Liver (tissue), 9 donors: Measurements from ENCODE around the gene TRPC4AP. TPM values are rescaled to one million over a fixed set of nuclear protein-coding genes. Genes with fewer than 3 reads are reported as not detected.
"Not testable (repeated sequence)": the region's sequence is repeated elsewhere in the genome, so short reads cannot be mapped to it uniquely, and the experiment has no call there.

Experiments used
- DNase-seq: peaks from one replicate; pipeline ENCODE4 v3.0.0-alpha.2; 2017; ENCODE audit warnings: low spot score
- H3K27ac ChIP-seq, 2 donors: one replicate each; pipeline ENCODE4 v1.7.0; 2013; ENCODE audit warnings: inconsistent platforms in 2 of 2, low read length in 2 of 2, control low read depth in 1 of 2, low read depth in 1 of 2, mild to moderate bottlenecking in 1 of 2
- H3K27me3 ChIP-seq, 4 donors: one replicate each; pipeline versions ENCODE4 v1.6.1 to v1.7.0; 2013; ENCODE audit warnings: low read length in 3 of 4, inconsistent platforms in 1 of 4, mild to moderate bottlenecking in 1 of 4, moderate library complexity in 1 of 4; ENCODE audit not compliant: control insufficient read depth in 4 of 4, insufficient read depth in 4 of 4
- H3K36me3 ChIP-seq, 4 donors: one replicate each; pipeline versions ENCODE4 v1.6.1 to v1.7.0; 2013; ENCODE audit warnings: low read length in 3 of 4, mild to moderate bottlenecking in 3 of 4, low read depth in 1 of 4, moderate library complexity in 1 of 4; ENCODE audit not compliant: control insufficient read depth in 4 of 4, insufficient read depth in 3 of 4
- H3K4me1 ChIP-seq, 4 donors: one replicate each; pipeline versions ENCODE4 v1.6.1 to v1.7.0; 2013; ENCODE audit warnings: low read length in 3 of 4, mild to moderate bottlenecking in 3 of 4, moderate library complexity in 1 of 4; ENCODE audit not compliant: control insufficient read depth in 4 of 4, insufficient read depth in 4 of 4
- H3K4me3 ChIP-seq, 3 donors: one replicate each; pipeline versions ENCODE4 v1.6.1 to v1.7.0; 2013; ENCODE audit warnings: low read length in 3 of 3, control low read depth in 1 of 3, low read depth in 1 of 3, mild to moderate bottlenecking in 1 of 3
- H3K9ac ChIP-seq, 2 donors: one replicate each; pipeline ENCODE4 v1.7.0; 2013; ENCODE audit warnings: low read length in 2 of 2, mild to moderate bottlenecking in 2 of 2, moderate library complexity in 2 of 2, control low read depth in 1 of 2, low read depth in 1 of 2
- H3K9me3 ChIP-seq, 4 donors: one replicate each; pipeline versions ENCODE4 v1.6.1 to v1.7.0; 2013; ENCODE audit warnings: low read length in 3 of 4; ENCODE audit not compliant: control insufficient read depth in 4 of 4
- EGR1 ChIP-seq, 2 donors: IDR thresholded peaks; 2 replicates each; pipeline ENCODE4 v1.6.1; 2016 to 2018; ENCODE audit warnings: antibody characterized with exemption in 2 of 2, low read depth in 2 of 2
- FOXA1 ChIP-seq: IDR thresholded peaks from 2 replicates; pipeline ENCODE4 v1.6.1; 2016; ENCODE audit warnings: antibody characterized with exemption
- FOXA2 ChIP-seq: IDR thresholded peaks from 2 replicates; pipeline ENCODE4 v1.6.1; 2016; ENCODE audit warnings: antibody characterized with exemption
- GABPA ChIP-seq, 2 donors: IDR thresholded peaks in 1 of 2; conservative IDR thresholded peaks in 1 of 2; 2 replicates each; pipeline ENCODE4 v1.6.1; 2016; ENCODE audit warnings: antibody characterized with exemption in 2 of 2, mild to moderate bottlenecking in 1 of 2, moderate library complexity in 1 of 2
- HNF4A ChIP-seq, 2 donors: conservative IDR thresholded peaks; 2 replicates each; pipeline ENCODE4 v1.6.1; 2016; ENCODE audit warnings: antibody characterized with exemption in 2 of 2, mild to moderate bottlenecking in 2 of 2
- HNF4G ChIP-seq: IDR thresholded peaks from 2 replicates; pipeline ENCODE4 v1.6.1; 2016; ENCODE audit warnings: antibody characterized with exemption
- JUND ChIP-seq, 2 donors: IDR thresholded peaks; 2 replicates each; pipeline ENCODE4 v1.6.1; 2016; ENCODE audit warnings: antibody characterized with exemption in 2 of 2
- NR2F2 ChIP-seq: IDR thresholded peaks from 2 replicates; pipeline ENCODE4 v1.6.1; 2016; ENCODE audit warnings: antibody characterized with exemption
- RAD21 ChIP-seq, 2 donors: IDR thresholded peaks; 2 replicates each; pipeline ENCODE4 v1.6.1; 2016; ENCODE audit warnings: antibody characterized with exemption in 2 of 2, mild to moderate bottlenecking in 2 of 2
- SP1 ChIP-seq: IDR thresholded peaks from 2 replicates; pipeline ENCODE4 v1.6.1; 2018; ENCODE audit warnings: antibody characterized with exemption, mild to moderate bottlenecking
- TAF1 ChIP-seq: conservative IDR thresholded peaks from 2 replicates; pipeline ENCODE4 v1.6.1; 2016; ENCODE audit warnings: antibody characterized with exemption, mild to moderate bottlenecking
- YY1 ChIP-seq: IDR thresholded peaks from 2 replicates; pipeline ENCODE4 v1.6.1; 2016; ENCODE audit warnings: antibody characterized with exemption, mild to moderate bottlenecking
- WGBS: extraction: QIAGEN DNeasy Blood & Tissue Kit; methylation state at CpG from one replicate; pipeline ENCODE4 v1.1.7; 2013; 5-methylcytosine and 5-hydroxymethylcytosine counted together
- polyA plus RNA-seq, 2 donors: library from polyadenylated mRNA; stranded (reverse) in 1 of 2; unstranded in 1 of 2; fragments of 200-250 nt in 1 of 2; fragments of >200 nt in 1 of 2; fragmentation: Nextera tagmentation in 1 of 2; extraction: Ambion mirVana in 1 of 2; gene quantifications; one replicate each; pipeline versions ENCODE4 v1.2.1 to v1.2.3, GENCODE V29; 2013 to 2015
- total RNA-seq, 2 donors: library from RNA; depleted of rRNA; stranded (reverse); fragments of >200 nt; gene quantifications; one replicate each; pipeline ENCODE4 v1.2.3, GENCODE V29; 2014
- TF ChIP-seq, protein P1 (sequence below): fragments of 150-350 bp; IDR thresholded peaks from 2 replicates; pipeline ENCODE4 v1.5.1; 2017; ENCODE audit warnings: improper control_type of control experiment, low read depth, low read length; ENCODE audit not compliant: missing input control
- TF ChIP-seq, protein P2 (sequence below): IDR thresholded peaks from 2 replicates; pipeline ENCODE4 v1.6.1; 2016; ENCODE audit warnings: antibody characterized with exemption
- TF ChIP-seq, protein P3 (sequence below): IDR thresholded peaks from 2 replicates; pipeline ENCODE4 v1.6.1; 2016; ENCODE audit warnings: antibody characterized with exemption, mild to moderate bottlenecking
- TF ChIP-seq, protein P4 (sequence below): IDR thresholded peaks from 2 replicates; pipeline ENCODE4 v1.6.1; 2016; ENCODE audit warnings: antibody characterized with exemption
- TF ChIP-seq, protein P5 (sequence below): IDR thresholded peaks from 2 replicates; pipeline ENCODE4 v1.6.1; 2016; ENCODE audit warnings: antibody characterized with exemption
- donor health status: healthy.
- donor health status: healthy.
- donor health status: healthy.
- donor health status: healthy.
- donor health status: healthy.

Gene TRPC4AP
- total and polyA plus RNA-seq, 4 donors, result 26.3 to 57.2 (median 33.8) TPM

DNA sequence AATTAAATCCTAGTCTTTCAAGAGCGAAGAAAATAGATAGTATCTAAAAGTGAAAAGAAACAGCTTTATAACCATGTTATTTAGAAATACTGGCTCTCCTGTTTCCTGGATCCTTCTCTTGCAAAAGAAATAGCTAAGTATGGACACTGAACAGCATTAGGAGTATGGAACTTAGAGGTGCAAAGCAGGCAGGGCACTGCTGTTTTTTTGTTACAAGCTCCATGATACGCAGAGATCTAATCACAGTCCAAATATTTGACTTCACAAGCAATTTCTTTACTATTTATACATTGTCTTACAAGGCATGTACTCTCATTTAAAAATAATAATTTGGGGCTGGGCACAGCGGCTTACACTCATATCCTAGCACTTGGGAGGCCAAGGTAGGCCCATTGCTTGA is 7.6 kb downstream of the TRPC4AP start:
- H3K9ac ChIP-seq, result no peak overlapping the region
- DNase-seq, result no peak
- 80% methylated on average over 3 of the region's 3 CpGs for WGBS
- no peaks in the 10 kb centered on the region for H3K27me3 ChIP-seq
- no peak overlapping the region for H3K4me3 ChIP-seq
- H3K4me1 ChIP-seq, result peaks cover 4 to 8% (median 6%) of the 10 kb centered on the region in 4 donors
- no peaks in the 10 kb centered on the region for H3K9me3 ChIP-seq
- no peaks in the 10 kb centered on the region for H3K36me3 ChIP-seq
- H3K27ac ChIP-seq, result no peak overlapping the region
- TF ChIP-seq, protein P1, sequence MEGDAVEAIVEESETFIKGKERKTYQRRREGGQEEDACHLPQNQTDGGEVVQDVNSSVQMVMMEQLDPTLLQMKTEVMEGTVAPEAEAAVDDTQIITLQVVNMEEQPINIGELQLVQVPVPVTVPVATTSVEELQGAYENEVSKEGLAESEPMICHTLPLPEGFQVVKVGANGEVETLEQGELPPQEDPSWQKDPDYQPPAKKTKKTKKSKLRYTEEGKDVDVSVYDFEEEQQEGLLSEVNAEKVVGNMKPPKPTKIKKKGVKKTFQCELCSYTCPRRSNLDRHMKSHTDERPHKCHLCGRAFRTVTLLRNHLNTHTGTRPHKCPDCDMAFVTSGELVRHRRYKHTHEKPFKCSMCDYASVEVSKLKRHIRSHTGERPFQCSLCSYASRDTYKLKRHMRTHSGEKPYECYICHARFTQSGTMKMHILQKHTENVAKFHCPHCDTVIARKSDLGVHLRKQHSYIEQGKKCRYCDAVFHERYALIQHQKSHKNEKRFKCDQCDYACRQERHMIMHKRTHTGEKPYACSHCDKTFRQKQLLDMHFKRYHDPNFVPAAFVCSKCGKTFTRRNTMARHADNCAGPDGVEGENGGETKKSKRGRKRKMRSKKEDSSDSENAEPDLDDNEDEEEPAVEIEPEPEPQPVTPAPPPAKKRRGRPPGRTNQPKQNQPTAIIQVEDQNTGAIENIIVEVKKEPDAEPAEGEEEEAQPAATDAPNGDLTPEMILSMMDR, result no peak
- TF ChIP-seq YY1 (no peak), NR2F2 (no peak)
- TF ChIP-seq, protein P2, sequence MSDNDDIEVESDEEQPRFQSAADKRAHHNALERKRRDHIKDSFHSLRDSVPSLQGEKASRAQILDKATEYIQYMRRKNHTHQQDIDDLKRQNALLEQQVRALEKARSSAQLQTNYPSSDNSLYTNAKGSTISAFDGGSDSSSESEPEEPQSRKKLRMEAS, result no peak

DNA sequence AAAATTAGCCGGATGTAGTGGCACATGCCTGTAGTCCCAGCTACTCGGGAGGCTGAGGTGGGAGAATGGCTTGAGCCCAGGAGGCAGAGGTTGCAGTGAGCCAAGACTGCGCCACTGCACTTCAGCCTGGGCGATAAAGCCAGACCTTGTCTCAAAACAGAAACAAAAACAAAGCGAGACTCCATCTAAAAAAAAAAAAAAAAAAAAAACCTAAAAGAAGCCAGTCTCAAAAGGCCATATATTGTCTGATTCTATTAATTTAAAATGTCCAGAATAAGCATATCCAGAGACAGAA is 12.3 kb downstream of the TRPC4AP start:
- H3K27ac ChIP-seq, H3K4me3 ChIP-seq, H3K9me3 ChIP-seq, DNase-seq, H3K9ac ChIP-seq, H3K27me3 ChIP-seq: not testable (repeated sequence)
- peaks cover 4 to 17% (median 6%) of the 10 kb centered on the region in 4 donors for H3K4me1 ChIP-seq
- WGBS, result 53% methylated on average over 5 of the region's 5 CpGs
- H3K36me3 ChIP-seq, result peaks cover 1 to 12% (median 7%) of the 10 kb centered on the region in 4 donors

DNA sequence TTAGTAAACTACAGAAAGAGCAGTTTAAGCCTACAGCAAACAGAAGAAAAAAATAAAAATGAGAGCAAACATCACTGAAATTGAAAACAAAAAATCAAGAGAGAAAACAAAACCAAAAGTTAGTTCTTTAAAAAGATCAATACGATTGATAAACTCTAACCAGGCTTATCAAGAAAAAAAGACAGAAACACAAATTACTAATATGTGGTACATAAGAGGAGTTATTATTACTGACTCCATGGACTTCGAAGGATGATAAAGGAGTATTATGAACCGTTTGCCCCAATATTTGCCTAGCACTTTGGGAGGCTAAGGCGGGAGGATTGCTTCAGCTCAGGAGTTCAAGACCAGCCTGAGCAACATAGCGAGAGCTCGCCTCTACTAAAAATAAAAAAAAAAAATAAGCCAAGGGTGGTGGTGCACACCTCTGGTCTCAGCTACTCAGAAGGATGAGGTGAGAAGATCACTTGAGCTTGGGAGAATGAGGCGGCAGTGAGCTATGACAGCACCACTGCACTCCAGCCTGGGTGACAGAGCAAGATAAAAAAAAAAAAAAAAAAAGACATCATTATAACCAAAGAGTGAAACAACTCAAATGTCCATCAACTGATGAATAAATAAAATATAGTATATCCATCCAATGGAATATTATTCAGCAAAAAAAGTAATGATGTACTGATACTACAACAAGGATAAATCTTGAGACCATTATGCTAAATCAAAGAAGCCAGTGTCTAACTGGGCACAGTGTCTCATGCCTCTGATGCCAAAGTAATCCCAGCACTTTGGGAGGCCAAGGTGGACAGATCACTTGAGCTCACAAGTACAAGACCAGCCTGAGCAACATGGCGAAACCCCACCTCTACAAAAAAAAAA is 12.9 kb downstream of the TRPC4AP start:
- no peaks in the 10 kb centered on the region for H3K27me3 ChIP-seq
- no peaks in the 10 kb centered on the region for H3K9me3 ChIP-seq
- peaks cover 1 to 12% (median 7%) of the 10 kb centered on the region in 4 donors for H3K36me3 ChIP-seq
- no peak overlapping the region for H3K4me3 ChIP-seq
- no peak overlapping the region for H3K9ac ChIP-seq
- H3K4me1 ChIP-seq, result peaks cover 4 to 17% (median 6%) of the 10 kb centered on the region in 4 donors
- no peak for DNase-seq
- no peak overlapping the region for H3K27ac ChIP-seq
- 74% methylated on average over 8 of the region's 8 CpGs for WGBS
- TF ChIP-seq YY1 (no peak), EGR1 (IDR thresholded peaks at IDR 0.05; ENCODE audit: low read depth in 2 of 2) (no peak), SP1 (no peak), FOXA2 (no peak), RAD21 (IDR thresholded peaks at IDR 0.05) (no peak), HNF4A (conservative IDR thresholded peaks at IDR 0.05) (no peak), HNF4G (no peak), GABPA (IDR thresholded peaks at IDR 0.05 in 1 of 2, conservative IDR thresholded peaks at IDR 0.05 in 1 of 2) (no peak), FOXA1 (no peak), TAF1 (no peak), JUND (IDR thresholded peaks at IDR 0.05) (no peak)
- TF ChIP-seq, protein P1, result no peak
- TF ChIP-seq, protein P3, sequence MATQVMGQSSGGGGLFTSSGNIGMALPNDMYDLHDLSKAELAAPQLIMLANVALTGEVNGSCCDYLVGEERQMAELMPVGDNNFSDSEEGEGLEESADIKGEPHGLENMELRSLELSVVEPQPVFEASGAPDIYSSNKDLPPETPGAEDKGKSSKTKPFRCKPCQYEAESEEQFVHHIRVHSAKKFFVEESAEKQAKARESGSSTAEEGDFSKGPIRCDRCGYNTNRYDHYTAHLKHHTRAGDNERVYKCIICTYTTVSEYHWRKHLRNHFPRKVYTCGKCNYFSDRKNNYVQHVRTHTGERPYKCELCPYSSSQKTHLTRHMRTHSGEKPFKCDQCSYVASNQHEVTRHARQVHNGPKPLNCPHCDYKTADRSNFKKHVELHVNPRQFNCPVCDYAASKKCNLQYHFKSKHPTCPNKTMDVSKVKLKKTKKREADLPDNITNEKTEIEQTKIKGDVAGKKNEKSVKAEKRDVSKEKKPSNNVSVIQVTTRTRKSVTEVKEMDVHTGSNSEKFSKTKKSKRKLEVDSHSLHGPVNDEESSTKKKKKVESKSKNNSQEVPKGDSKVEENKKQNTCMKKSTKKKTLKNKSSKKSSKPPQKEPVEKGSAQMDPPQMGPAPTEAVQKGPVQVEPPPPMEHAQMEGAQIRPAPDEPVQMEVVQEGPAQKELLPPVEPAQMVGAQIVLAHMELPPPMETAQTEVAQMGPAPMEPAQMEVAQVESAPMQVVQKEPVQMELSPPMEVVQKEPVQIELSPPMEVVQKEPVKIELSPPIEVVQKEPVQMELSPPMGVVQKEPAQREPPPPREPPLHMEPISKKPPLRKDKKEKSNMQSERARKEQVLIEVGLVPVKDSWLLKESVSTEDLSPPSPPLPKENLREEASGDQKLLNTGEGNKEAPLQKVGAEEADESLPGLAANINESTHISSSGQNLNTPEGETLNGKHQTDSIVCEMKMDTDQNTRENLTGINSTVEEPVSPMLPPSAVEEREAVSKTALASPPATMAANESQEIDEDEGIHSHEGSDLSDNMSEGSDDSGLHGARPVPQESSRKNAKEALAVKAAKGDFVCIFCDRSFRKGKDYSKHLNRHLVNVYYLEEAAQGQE, result no peak
- TF ChIP-seq, protein P4, sequence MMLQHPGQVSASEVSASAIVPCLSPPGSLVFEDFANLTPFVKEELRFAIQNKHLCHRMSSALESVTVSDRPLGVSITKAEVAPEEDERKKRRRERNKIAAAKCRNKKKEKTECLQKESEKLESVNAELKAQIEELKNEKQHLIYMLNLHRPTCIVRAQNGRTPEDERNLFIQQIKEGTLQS, result no peak
- TF ChIP-seq, protein P5, sequence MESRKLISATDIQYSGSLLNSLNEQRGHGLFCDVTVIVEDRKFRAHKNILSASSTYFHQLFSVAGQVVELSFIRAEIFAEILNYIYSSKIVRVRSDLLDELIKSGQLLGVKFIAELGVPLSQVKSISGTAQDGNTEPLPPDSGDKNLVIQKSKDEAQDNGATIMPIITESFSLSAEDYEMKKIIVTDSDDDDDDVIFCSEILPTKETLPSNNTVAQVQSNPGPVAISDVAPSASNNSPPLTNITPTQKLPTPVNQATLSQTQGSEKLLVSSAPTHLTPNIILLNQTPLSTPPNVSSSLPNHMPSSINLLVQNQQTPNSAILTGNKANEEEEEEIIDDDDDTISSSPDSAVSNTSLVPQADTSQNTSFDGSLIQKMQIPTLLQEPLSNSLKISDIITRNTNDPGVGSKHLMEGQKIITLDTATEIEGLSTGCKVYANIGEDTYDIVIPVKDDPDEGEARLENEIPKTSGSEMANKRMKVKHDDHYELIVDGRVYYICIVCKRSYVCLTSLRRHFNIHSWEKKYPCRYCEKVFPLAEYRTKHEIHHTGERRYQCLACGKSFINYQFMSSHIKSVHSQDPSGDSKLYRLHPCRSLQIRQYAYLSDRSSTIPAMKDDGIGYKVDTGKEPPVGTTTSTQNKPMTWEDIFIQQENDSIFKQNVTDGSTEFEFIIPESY, result no peak
